Stimulated activated CD4-positive, alpha-beta T cell treated with anti-CD3 and anti-CD28 coated beads, Interleukin-2, amount 100 ng/mL, for 48 hours (primary cell): ENCODE results near the gene SFPQ.
"Not testable (repeated sequence)": the region's sequence is repeated elsewhere in the genome, so short reads cannot be mapped to it uniquely, and the experiment has no call there.

ENCODE experiments used
- DNase-seq, 2 donors: peaks; one replicate each; pipeline ENCODE4 v3.0.0-alpha.2; 2020

The SFPQ gene

DNA sequence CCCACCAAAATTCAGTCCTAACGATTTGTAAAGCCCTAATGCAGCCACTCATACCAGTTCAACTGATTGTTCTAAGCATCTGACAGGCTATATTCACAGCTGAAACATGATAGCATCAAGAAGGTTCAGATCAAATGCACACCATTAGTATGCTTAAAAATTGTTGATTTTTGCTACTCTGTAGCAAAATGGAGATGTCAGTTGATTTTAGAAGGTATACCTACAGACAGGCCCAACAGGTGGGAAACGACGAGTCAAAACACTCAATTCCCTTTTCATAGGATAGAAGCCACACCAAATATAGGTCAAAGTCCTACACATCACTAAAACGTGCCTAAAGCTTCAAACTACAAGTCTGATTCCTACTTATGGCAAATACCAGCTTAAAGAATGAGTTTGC lies 6.7 kb downstream of the SFPQ start:
- DNase-seq = no peak

DNA sequence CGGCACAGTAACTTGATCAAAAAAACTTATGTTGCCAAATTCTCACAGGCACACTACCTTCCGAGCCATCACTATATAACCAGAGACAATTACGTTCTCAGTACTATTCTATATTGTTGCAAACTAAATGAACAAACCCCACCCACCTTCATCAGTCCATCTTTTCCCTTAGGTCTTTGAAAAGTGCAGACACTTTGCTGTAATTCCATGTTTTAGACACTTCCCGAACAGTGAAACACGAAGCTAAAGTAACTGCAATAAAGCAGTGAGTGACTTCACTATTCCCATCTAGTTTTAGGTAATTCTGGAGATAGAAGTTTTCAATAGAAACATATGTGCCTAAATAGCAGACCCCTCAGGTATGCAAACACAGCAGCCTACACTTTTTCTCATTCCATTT lies 7.7 kb downstream of the SFPQ start:
- DNase-seq = no peak

DNA sequence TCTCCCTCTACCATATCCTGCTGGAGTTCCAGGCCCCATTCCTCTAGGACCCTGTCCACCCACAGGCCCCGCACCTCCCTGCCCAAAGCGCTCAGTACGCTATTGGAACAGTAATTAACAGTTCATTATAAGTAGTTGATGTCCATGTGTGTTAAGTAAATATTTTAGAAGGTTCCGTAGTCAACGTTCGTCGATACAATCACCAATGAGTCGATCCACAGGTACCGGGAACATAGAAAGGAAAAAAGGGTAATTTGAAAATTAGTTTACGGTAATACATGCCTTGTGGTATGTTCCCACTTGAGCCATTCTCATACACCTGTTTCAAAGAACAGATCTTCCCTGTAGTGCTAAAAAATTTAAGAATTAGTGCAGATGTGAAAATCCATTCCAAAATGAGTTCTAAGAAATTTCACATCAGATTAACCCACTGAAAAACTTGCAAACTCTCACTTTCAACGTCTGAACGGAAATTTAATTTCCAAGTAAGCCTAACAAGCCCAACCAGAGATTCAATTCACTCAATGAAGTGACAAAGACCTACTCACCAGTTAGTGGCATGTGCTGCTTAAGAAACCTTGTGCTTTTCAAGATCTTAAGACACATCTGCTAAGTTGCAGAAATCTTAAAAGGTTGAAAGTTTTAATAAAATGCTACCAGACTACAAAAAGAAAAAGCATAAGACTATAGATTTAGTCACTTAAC lies 8.3 kb downstream of the SFPQ start:
- DNase-seq = no peak

DNA sequence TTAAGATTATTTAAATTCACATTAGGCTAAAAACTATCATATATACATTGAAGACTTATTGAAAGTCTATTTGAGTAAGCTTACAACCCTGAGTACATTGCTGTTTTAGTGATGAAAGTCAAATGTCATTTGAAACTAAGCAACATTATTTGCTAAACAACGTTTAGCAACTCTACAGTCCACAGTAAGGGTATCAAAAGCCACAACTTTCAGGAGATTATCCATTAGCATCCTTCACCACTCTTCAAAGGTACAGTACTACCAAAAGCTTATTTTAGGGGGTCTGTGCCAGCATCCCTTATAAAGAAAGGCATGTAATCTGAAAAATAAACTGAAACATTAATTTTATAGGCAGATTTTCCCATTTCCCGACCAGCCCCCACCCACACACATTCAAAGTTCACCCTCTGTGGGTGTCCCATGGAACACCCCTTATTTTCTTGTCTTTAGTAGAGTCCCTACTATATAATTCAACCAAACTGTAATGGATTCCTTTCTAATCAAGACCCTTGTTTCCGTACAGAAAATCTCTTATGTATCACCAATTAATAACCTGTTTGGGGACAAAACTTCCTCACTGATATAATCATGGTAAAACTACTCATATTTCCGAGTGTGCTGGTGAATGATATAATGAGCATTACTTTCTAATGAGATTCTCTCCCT lies 11.0 kb downstream of the SFPQ start:
- no peak for DNase-seq

DNA sequence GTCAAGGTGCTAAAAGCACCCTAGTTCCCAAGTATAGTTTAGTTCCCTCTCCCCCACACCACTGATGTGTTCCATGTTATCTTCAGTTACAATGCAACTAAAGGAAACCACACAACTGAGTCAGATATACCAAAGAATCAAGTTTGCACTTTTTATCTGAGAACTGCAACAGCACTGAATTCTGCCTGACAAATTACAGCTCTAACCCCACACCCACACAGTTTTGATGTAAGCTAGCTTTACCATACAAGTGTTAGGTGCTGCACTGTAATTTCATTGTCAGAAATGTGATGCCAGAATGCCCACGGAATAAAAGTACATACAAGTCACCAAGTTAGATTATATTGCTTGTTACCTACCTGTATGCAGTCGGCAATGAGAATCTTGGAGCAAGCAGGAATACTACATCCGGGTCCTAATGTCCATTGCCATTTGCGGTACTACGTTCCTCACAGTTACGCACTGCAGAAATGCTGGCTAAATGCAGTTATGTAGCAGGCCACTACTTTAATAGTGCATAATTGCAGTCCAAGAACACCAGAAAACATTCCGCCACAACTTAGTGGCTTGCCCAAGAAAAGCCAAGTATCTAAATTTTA lies 12.1 kb downstream of the SFPQ start:
- no peak for DNase-seq

DNA sequence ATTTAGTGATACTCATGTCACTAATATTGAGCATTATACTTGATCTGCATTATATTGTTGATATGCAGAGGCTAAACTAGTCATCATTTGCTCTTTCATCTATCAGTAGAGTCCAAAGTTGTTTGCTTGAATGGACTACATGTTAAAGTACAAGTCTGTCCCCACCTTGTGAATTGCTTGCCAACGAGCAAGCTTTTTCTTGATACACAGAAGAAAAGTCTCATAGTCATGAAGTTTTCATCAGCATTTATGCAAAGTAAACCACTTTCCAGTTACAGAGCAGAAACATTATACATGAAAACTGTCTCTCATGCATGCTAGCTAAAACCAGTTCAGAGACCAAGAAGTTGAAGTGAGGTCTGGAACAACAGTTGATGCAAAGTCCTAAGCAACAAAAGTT lies 13.0 kb downstream of the SFPQ start:
- no peak for DNase-seq

DNA sequence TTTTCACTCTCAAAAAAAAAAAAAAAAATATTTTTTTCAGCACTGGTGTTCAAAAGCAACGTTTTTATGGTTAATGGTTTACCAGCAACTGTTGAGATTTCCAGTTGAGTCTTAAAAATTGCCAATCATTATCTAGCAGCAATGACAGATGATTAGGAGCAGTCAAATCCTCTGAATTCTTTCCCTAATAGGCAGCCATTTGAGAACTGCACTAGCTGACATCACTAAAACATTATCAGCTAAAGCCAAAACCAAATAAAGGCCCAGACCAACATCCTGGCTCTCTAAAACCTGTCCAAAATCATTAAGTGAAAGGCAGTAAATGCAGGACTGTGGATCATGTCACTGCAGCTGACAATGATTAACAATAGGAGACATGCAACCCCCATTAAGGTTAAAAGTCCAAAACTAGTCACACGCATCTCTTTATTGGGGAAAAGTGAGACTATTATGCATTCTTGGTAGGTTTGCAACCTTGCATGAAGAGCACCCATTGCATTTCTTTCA lies 14.0 kb downstream of the SFPQ start:
- DNase-seq = no peak

DNA sequence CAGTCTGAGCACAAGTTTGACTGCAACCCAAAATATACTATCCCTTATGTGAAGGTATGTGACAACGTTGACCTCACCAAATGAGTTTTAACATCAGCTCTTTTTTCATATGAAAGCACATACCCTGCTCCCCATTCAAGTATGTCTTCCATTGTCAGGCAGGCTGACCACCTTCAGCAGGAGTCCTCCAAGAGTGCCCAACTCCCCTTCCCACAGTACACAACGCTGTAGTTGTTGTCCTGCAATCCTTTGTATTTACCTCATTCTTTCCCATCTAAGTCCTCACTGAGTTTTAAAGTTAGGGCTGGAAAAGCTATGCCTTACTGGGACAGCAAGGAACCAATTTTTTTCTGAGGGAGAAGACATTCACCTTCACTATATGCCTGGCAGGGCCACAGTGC lies 14.7 kb downstream of the SFPQ start:
- DNase-seq = no peak

DNA sequence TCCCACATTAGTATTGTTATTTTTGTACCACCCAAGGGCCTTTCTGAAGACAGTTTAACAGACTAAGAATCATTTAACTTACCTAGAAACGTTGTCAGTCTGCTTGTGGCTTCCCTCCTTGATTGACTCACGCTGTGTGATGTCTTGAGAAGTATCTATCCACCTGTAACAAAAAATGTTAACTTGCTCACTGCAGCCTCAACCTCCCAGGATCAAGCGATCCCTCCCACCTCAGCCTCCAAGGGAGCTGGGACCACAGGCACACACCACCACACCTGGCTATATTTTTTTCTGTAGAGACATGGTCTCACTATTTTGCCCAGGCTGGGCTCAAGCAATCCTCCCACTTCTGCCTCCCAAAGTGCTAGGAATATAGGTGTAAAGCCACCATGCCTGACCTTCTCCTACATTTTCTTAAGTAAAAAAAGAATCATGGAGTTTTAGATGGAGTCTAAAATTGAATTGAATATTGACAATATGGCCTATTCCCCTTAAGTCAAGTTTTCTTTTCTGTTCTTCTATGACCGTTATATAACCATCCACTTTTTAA lies 15.6 kb downstream of the SFPQ start:
- DNase-seq = no peak

DNA sequence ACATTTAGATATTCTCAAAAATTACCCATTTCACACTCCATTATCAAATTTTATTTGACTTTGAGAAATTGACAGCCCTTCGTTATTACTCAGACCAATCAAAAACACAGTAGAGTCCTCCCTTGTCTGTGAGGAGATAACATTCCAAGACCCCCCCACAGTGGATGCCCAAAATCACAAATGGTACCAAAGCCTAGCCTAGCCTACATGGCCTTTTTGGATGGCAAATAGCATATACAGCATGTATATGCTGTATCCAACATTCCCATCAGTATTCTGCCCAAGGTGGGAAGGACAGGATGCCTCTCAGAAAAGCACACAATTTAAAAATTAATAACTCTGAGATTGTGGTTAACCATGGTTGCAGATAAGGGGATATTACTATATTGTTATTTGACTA lies 17.3 kb downstream of the SFPQ start:
- no peak for DNase-seq

DNA sequence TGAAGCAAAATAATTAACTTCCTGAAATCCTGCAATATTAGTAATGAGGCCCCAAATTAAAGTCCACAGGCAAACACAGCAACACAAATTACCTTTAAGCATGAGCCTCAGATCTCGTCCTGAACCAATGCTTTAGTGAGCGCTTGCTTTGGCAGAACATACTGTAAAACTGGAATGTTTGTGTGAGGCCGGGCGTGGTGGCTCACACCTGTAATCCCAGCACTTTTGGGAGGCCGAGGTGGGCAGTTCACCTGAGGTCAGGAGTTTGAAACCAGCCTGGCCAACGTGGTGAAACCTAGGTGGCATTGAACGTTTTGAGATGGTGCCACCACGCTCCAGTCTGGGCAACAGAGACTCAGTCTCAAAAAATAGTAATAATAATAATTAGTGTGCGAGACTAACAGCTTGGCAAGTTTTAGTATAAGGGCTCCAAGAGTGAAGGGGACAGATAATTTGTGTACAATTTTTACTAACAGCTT lies 17.8 kb downstream of the SFPQ start:
- no peak for DNase-seq

DNA sequence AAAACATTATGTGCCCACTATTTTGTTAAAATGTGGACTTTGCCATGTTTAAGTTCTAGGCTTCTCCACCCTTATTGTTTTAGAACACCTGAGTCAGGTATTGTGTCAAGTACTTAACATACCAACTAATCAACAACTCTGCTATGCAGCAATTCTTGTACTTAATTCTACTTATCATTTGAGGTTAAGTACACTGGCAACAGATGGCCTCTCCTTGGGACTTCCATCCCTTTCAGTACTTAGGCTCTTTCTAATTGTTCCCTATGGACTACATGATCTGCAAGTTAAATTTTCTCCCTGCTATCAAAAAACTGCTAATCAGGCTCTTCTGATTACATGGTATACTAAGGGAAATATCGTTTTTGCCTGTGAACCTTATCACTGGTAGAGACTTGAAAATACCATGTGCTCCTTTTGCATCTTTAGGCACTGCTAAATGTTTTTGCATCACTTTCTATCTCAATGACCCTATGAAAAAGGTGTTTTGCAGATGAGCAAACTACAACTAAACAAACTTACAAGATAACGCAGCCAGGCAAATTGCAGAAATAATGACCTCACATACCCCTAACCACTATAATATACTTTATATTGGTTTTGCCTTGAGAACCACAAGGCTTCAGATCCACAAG lies 18.9 kb downstream of the SFPQ start:
- DNase-seq = no peak

DNA sequence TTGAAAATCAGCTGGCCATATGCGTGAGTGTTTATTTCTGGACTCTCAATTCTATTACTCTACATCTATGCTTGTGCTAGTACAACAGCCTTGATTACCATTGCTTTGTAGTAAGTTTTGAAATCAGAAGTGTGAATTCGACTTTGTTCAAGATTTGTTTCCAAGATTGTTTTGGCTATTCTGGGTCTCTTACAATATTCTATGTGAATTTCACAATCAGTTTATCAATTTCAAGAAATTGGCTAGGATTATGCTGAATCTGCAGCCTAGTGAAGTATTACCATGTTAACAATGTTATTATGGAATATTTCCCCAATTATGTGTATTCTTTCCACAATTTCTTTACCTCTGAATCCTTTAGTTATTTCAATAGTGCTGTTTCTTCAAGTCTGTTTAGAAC lies 19.5 kb downstream of the SFPQ start:
- DNase-seq = no peak

DNA sequence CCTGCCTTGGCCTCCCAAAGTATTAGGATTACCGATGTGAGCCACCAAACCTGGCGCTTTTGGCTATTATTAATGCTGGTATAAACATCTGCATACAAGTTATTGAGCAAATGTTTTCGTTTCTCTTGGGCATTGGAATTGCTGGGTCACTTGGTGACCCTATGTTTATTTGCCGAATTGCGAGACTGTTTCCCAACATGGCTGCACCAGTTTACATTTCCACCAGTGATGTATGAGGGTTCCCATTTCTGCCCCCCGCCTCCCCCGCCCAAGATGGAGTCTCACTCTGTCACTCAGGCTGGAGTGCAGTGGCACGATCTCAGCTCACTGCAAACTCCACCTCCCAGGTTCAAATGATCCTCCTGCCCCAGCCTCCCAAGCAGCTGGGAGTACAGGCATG lies 20.9 kb downstream of the SFPQ start:
- no peak for DNase-seq

DNA sequence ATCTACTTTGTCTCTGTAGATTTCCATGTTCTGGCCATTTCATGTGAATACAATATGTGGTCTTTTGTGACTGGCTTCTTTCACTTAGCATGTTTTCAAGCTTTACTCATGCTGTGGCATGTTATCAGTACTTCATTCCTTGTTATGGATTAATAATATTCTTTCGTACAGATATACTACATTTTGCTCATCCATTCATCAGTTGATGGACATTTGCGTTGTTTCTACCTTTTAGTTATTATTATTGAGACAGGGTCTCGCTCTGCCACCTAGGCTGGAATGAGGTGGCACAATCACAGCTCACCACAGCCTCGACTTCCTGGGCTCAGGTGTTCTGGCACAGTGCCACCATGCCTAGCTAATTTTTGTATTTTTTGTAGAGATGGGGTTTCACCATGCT lies 21.4 kb downstream of the SFPQ start:
- no peak for DNase-seq

DNA sequence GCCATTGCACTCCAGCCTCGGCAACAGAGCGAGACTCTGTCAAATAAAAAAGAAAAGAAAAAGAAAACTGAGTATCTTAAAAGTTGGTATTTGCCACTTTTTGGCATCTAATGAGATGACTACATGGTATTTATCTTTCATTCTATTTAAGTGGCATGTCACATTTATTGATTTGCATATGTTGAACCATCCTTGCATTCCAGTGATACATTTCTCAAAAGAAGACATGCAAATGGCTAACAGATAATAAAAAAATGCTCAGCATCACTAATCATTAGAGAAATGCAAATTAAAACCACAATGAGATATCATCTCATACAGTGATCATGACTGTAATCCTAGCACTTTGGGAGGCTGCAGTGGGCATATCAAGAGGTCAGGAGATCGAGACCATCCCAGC lies 28.1 kb downstream of the SFPQ start:
- no peak for DNase-seq

DNA sequence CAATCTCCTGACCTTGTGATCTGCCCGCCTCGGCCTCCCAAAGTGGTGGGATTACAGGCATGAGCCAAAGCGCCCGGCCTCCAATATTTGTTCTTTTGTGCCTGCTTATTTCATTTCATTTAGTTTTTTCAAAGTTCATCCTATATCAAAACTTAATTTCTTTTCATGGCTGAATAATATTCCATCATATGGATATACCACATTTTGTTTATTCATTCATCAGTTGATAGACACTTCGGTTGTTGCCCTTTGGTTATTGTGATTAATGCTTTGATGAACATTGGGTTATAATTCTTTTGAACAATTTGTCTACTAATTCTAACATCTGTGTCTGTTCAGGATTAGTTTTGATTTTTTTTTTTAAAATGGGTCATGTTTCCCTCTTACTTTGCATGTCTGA lies 41.7 kb downstream of the SFPQ start:
- no peak for DNase-seq

DNA sequence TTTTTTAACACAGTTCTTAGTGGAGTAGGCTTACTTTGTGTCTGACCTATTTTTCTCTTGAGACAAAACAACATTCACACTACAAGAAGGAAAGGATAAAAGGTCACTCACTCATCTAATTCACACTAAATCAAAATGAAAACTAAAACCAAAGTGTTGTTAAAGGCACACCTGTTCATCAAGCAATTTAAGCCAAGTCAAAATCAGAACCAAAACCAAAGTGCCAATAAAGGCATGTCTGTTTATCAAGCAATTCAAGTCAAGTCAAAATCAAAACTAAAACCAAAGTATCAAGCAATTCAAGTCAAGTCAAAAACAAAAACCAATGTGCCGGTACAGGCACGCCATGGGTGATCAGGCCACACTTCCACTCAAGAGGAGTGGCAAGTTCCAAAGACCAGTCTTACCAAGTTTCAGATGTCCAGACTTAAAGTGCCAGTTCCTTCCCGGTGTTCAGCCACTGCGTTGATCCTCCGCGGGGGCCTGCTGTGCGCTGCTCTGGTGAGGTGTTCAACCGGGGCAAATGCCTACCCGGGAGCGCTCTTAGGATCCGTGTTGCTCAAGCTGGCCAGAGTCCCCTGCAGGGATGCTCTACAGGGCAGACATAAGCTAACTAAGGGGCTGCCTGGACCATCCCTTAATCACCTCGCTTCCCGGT lies 46.9 kb downstream of the SFPQ start:
- DNase-seq = not testable (repeated sequence)

DNA sequence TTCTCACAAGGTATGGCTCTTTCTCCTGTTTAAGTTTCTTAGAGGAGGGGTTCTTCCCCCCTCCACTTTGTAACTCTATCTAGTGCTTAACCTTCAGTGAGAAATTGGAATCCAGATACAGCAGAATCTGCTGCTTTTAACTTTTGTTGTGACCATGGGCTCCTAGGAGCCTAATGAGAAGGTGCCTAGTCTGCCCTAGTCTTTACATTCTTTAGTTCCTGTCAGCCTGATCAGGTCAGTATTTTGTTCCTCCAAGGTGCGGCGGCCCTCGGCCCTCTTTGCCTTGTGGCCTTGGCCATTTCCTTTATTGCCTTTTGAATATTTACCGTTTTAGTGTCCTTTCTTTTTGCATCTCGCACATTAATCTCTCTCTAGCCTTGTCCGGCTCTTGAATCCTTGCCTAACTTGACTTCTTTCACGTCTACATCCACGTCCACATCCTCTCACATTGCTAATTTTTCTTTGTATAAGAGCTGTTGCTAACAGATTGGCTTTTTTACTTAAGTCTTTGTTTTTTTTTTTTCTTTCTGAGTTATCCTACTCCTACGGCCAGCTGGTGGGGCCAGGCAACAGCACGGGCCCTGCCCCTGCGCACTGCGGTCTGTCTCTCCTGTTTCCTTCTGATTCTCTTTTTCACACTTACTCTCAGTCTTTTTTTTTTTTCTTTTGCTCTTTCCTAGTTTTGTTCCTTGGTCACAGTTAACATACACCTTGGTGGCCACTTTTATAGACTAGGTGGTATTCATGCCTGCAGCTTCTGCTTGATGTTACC lies 49.0 kb downstream of the SFPQ start:
- DNase-seq = no peak

DNA sequence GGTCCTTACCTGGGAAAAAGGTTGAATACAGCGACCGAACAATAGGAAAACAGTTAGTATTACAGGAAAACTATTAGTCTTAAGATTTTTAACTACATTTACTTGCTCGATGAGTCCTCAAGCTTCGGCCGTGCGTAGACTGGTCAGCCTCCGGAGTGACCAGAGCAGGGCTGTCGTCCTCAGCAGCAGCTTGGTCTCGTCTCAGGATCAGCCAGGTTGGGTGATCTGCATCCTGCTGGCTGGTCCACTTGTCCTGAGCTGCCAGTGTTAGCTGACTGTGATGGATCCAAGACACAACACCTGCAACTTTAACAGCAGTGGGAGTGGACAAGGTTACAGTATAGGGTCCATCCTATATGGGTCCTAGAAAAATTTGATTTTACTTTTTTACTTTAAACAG lies 50.2 kb downstream of the SFPQ start:
- DNase-seq = not testable (repeated sequence)

DNA sequence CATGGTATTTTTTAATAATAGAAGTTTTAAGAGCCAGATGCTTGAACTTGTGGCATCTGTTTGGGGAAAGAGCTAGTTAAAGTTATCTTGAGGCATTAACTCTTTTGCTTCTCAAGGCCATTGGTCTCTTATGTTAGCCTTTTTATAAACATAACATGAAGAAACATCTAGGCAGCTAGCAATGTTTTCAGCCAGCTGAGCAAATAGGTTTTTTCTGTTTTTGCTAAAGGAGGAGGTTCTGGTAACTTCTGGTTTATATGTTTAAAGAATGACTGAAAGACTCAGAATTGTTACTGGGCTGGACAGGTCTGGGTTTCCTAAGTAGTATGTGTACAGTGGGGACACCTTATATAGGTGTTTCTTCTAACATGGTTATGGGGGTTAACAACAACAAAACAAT lies 50.7 kb downstream of the SFPQ start:
- DNase-seq = not testable (repeated sequence)

DNA sequence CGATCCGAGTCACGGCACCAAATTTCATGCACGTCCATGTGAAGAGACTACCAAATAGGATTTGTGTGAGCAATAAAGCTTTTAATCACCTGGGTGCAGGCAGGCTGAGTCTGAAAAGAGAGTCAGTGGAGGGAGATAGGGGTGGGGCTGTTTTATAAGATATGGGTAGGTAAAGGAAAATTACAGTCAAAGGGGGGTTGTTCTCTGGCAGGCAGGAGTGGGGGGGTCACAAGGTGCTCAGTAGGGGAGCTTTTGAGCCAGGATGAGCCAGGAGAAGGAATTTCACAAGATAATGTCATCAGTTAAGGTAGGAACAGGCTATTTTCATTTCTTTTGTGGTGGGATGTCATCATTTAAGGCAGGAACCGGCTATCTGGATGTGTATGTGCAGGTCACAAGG lies 55.4 kb downstream of the SFPQ start:
- DNase-seq = not testable (repeated sequence)
